ENCODE measurements around the gene PGAP2. TPM values are rescaled to one million over a fixed set of nuclear protein-coding genes. Genes with fewer than 3 reads are reported as not detected.

The PGAP2 gene
- total RNA-seq, 1 donor from 2014 or later: 22.4 TPM

GRCh38 chr11:3797329-3798090, 10.8 kb upstream of the PGAP2 start, which contains the start of gene NUP98:
NUP98 (minus strand) TSS chr11:3797554; CDS start chr11:3782117, 15,437 bp downstream.
- peak within 1 kb of the TSS; percentile 92 for H2AFZ ChIP-seq (ENCODE audit: low read depth, low read length)
- Mint-ChIP-seq H3K27ac (ENCODE audit: unreplicated experiment) (peak within 1 kb of the TSS; percentile 98), H3K27me3 (ENCODE audit: low read depth, unreplicated experiment) (no peaks in the 10 kb centered on the region), H3K36me3 (ENCODE audit: low read depth, unreplicated experiment) (peaks cover 5% of the 10 kb centered on the region), H3K4me3 (ENCODE audit: unreplicated experiment) (peak within 1 kb of the TSS; percentile 99), H3K4me1 (ENCODE audit: low read depth, unreplicated experiment) (peaks cover 8% of the 10 kb centered on the region), H3K9me3 (ENCODE audit: unreplicated experiment) (peaks cover 3% of the 10 kb centered on the region)
- TF ChIP-seq CTCF (IDR thresholded peaks at IDR 0.05; ENCODE audit: insufficient read depth, low read depth, low read length) (no peak), EZH2 (IDR thresholded peaks at IDR 0.05; ENCODE audit: insufficient read depth, low read length) (no peak)
- H3K4me1 ChIP-seq (ENCODE audit: insufficient read depth, low read length): peaks cover 15% of the 10 kb centered on the region
- peak within 1 kb of the TSS; percentile 92 for H3K4me3 ChIP-seq (ENCODE audit: insufficient read depth, low read depth, low read length)
- peak within 1 kb of the TSS; percentile 96 for H3K4me2 ChIP-seq (ENCODE audit: low read length)
- H3K36me3 ChIP-seq (ENCODE audit: insufficient read depth, low read length): peaks cover 9% of the 10 kb centered on the region
- DNase-seq (ENCODE audit: low read depth) (peak; percentile 99), FAIRE-seq (peak; percentile 20)
- no peaks in the 10 kb centered on the region for H3K27me3 ChIP-seq (ENCODE audit: insufficient read depth, low read length)
- peaks cover 39% of the 10 kb centered on the region for H4K20me1 ChIP-seq (ENCODE audit: insufficient read depth, low read length)
- H3K9me3 ChIP-seq (ENCODE audit: insufficient read depth, low read depth, low read length): no peaks in the 10 kb centered on the region
- H3K27ac ChIP-seq (ENCODE audit: low read depth, low read length): peak within 1 kb of the TSS; percentile 93
- H3K9ac ChIP-seq (ENCODE audit: low read length): peak within 1 kb of the TSS; percentile 97
- H3K79me2 ChIP-seq (ENCODE audit: insufficient read depth, low read length): peaks cover 49% of the 10 kb centered on the region

- Histone ChIP-seq H3K27me3 (ENCODE audit: insufficient read depth, low read length) (no peaks in the 10 kb centered on the region), H3K36me3 (ENCODE audit: insufficient read depth, low read length) (no peaks in the 10 kb centered on the region), H3K79me2 (ENCODE audit: insufficient read depth, low read length) (peaks cover 33% of the 10 kb centered on the region), H3K4me3 (ENCODE audit: insufficient read depth, low read depth, low read length) (no peak overlapping the region), H4K20me1 (ENCODE audit: insufficient read depth, low read length) (peaks cover 26% of the 10 kb centered on the region), H2AFZ (ENCODE audit: low read depth, low read length) (no peak overlapping the region), H3K4me2 (ENCODE audit: low read length) (no peak overlapping the region), H3K9ac (ENCODE audit: low read length) (no peak overlapping the region), H3K4me1 (ENCODE audit: insufficient read depth, low read length) (peaks cover 16% of the 10 kb centered on the region), H3K9me3 (ENCODE audit: insufficient read depth, low read depth, low read length) (no peaks in the 10 kb centered on the region), H3K27ac (ENCODE audit: low read depth, low read length) (no peak overlapping the region)
- TF ChIP-seq EZH2 (IDR thresholded peaks at IDR 0.05; ENCODE audit: insufficient read depth, low read length) (no peak), CTCF (IDR thresholded peaks at IDR 0.05; ENCODE audit: insufficient read depth, low read depth, low read length) (no peak)
- Mint-ChIP-seq H3K27ac (ENCODE audit: unreplicated experiment) (peak overlapping the region; percentile 41), H3K27me3 (ENCODE audit: low read depth, unreplicated experiment) (no peaks in the 10 kb centered on the region), H3K4me3 (ENCODE audit: unreplicated experiment) (no peak overlapping the region), H3K9me3 (ENCODE audit: unreplicated experiment) (peaks cover 3% of the 10 kb centered on the region), H3K36me3 (ENCODE audit: low read depth, unreplicated experiment) (no peaks in the 10 kb centered on the region), H3K4me1 (ENCODE audit: low read depth, unreplicated experiment) (peaks cover 10% of the 10 kb centered on the region)
- FAIRE-seq (no peak), DNase-seq (ENCODE audit: low read depth) (no peak)
Measured at GRCh38 chr11:3799143-3799542, 9.2 kb upstream of the PGAP2 start.

GRCh38 chr11:3799873-3800272, 8.5 kb upstream of the PGAP2 start:
- Histone ChIP-seq H3K36me3 (ENCODE audit: insufficient read depth, low read length) (no peaks in the 10 kb centered on the region), H3K4me2 (ENCODE audit: low read length) (no peak overlapping the region), H4K20me1 (ENCODE audit: insufficient read depth, low read length) (peaks cover 22% of the 10 kb centered on the region), H3K4me1 (ENCODE audit: insufficient read depth, low read length) (peaks cover 19% of the 10 kb centered on the region), H3K27me3 (ENCODE audit: insufficient read depth, low read length) (no peaks in the 10 kb centered on the region), H3K4me3 (ENCODE audit: insufficient read depth, low read depth, low read length) (no peak overlapping the region), H2AFZ (ENCODE audit: low read depth, low read length) (no peak overlapping the region), H3K9me3 (ENCODE audit: insufficient read depth, low read depth, low read length) (no peaks in the 10 kb centered on the region), H3K9ac (ENCODE audit: low read length) (no peak overlapping the region), H3K27ac (ENCODE audit: low read depth, low read length) (no peak overlapping the region), H3K79me2 (ENCODE audit: insufficient read depth, low read length) (peaks cover 25% of the 10 kb centered on the region)
- DNase-seq (ENCODE audit: low read depth): no peak
- Mint-ChIP-seq H3K27me3 (ENCODE audit: low read depth, unreplicated experiment) (no peaks in the 10 kb centered on the region), H3K4me1 (ENCODE audit: low read depth, unreplicated experiment) (peaks cover 13% of the 10 kb centered on the region), H3K9me3 (ENCODE audit: unreplicated experiment) (no peaks in the 10 kb centered on the region), H3K36me3 (ENCODE audit: low read depth, unreplicated experiment) (no peaks in the 10 kb centered on the region), H3K27ac (ENCODE audit: unreplicated experiment) (no peak overlapping the region), H3K4me3 (ENCODE audit: unreplicated experiment) (no peak overlapping the region)
- TF ChIP-seq EZH2 (IDR thresholded peaks at IDR 0.05; ENCODE audit: insufficient read depth, low read length): no peak
- TF ChIP-seq CTCF (IDR thresholded peaks at IDR 0.05; ENCODE audit: insufficient read depth, low read depth, low read length): no peak
- FAIRE-seq: no peak

Data from astrocyte (in vitro differentiated cells and primary cell).